Measurements from ENCODE around the gene SRPX.

Gene SRPX

DNA sequence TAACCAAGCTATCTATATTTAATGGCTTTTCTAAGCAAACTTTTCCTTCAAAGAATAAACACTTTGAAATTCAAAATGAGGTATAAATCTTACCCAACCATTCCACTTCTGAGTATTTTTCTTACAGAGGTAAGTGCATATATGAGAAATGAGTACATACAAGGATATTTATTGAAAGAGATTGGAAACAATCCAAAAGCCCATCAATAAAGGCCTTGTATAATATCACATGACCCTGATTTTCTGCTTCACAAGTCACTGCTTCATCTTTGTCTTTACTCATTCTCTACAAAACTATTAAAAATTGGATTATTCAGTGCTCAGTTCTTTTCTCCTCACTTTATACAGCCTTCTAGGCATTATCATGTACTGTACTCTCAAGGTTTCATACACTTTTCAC lies 91.3 kb downstream of the SRPX start:
- no peak for DNase-seq

- DNase-seq = no peak
Observed at GRCh38 chrX:38127961-38128360, 92.7 kb downstream of the SRPX start.

- DNase-seq = no peak
Observed at GRCh38 chrX:38126179-38126578, 94.5 kb downstream of the SRPX start.

GRCh38 chrX:38124000-38124399 lies 96.7 kb downstream of the SRPX start:
- no peak for DNase-seq

- no peak for DNase-seq
Observed at GRCh38 chrX:38117485-38117884, 103.2 kb downstream of the SRPX start.

DNA sequence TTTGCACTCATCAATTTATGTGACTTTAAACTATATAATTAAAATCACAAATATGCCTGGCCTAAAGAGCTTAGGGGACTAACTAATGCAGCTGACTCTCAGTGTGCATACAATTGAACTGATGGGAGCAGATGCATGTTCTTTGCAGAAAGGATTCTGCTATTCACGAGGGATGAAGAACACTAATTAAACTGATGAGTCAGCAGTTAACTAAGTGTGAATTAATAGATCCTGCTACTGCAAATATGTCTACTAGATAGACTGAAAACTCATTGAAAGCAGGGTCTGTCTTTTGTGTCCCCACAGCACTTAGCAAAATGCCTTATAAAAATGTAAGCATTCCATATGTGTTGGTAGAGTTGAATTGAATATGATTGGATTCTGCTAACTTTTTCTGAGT lies 104.0 kb downstream of the SRPX start:
- DNase-seq = no peak

DNA sequence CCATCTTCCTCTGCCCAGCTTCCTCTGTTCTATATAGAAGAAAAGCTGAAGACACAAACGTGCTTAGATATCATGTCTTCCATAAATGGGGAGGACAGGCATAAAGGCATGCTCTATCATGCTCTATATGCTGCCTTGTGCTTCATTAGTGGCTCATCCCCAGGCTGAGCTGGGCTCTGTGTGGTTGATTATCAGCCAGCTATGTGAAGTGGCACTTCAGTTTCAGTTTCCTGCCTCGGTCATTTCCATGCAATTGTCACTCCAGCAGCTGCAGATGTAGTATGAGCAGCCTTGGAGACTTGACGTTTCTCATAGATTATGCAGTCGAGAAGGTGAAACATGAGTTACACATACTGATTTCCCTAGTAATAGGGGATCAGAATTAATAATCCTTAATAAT lies 108.1 kb downstream of the SRPX start:
- DNase-seq = no peak

GRCh38 chrX:38111196-38111595 lies 109.5 kb downstream of the SRPX start:
- no peak for DNase-seq

DNA sequence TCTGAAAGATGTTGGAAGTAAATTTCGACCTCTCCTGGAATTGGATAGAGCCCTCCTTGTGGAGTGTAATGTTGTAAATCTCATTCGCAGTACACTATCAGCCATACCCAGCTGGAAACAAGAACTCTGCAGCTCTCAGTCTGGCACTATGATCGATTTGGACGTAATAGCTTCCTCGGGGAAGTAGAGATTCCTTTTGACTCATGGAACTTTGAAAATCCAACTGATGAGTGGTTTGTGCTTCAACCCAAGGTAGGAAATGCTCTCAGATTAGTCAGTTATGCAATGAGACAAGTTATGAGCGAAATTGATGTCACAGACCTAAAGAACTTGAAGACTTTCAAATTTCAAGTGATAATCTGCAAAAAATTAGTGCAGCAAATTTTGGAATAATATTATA lies 110.4 kb downstream of the SRPX start:
- no peak for DNase-seq

GRCh38 chrX:38109042-38109898 lies 111.4 kb downstream of the SRPX start:
- no peak for DNase-seq

DNA sequence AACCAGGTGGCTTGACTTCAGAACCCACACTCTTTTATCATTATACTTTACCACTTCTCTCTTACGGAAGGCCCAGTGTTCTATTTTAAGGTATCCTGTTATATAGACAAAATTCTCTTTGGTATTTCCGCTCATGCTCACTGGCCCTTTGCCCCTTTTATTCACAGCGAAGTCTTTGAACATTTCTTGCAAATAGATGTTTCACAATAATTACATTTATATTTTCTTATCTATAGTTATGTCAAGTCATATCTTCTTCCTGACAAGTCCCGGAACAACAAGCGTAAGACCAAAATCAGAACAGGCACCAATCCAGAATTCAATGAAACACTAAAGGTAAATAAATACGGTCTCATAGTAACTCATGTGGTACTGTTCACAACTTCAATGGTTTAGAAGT lies 112.3 kb downstream of the SRPX start:
- no peak for DNase-seq

DNA sequence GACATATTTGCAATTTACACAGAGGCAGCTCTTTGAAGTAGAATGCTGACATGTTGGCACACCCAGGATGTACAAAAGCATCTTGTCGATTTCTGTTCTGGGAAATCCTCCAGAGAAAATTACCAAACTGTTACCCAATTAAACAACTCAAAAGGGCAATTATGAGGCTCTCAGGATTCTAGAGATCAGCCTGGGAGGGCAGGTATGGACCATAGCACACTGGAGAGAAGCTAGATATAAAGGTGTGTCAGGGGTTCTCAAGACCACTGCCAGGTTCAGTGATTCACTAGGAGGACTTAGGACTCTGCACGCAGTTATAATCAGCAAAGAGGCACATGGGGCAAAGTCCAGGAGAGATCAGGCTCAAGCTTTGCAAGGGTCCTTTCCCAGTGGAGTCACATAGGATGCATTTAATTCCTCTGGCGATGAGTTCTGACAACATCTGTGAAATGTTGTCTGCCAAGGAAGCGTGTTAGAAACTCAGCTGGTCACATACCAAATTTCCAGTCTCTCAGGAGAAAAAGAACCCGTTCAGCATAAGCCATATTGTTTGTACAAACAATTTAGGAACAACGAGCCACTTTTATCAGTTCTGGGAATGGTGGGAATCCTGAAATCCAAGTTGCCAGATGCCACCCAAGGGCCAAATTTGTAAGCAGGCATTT lies 113.5 kb downstream of the SRPX start:
- DNase-seq = no peak

GRCh38 chrX:38105216-38105725 lies 115.4 kb downstream of the SRPX start:
- no peak for DNase-seq

DNA sequence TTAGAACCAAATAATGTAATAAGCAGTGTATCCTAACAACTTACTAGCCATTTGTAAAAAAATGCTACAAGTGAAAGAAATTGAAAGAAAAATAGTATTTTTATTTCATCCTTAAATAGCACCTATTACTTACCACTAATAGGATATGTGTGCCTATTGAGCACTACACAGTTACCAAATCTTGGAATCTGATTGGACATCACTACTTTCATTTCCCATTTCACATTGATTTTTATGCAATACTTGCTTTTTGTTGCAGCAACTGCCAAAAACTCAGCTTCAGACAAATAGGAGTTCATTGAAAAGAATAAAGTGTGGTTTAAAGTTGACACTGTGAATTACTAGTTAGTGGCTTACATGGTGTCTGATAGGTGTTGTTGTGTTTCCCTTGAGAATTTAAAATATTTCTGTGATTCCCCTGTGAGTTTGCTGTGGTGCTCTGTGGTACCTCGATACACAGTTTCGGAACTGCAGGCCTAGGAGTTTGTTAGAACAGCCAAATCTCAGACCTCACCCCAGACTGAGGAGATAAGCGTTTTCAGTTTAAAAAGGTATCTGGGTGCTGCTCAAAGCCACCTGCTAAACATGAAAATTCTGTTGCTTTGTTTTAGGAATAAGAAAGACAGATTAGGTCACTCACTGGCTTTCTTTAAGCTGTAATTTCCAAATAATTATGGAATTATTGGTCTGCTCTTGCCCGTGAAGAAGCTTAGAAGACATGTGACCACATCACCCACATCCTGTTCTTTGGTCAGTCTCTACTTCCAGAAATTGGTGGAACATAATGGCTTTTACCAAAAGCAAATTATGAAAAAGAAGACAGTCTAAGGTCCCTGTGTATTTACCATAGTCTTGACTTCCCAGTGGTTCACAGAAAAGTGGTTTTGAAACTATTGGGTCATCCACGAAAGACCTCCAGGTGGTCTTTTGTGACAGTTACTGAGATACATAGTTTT lies 116.5 kb downstream of the SRPX start:
- peak in 1 of 5 experiments; percentile 16 for DNase-seq

GRCh38 chrX:38102875-38103274 lies 117.8 kb downstream of the SRPX start:
- no peak for DNase-seq

GRCh38 chrX:38102240-38102639 lies 118.4 kb downstream of the SRPX start:
- no peak for DNase-seq

- no peak for DNase-seq
Observed at GRCh38 chrX:38099688-38100087, 121.0 kb downstream of the SRPX start.

Data from T-helper 2 cell (primary cell).